ENCODE results near the gene ID3.
"Not testable (repeated sequence)": the region's sequence is repeated elsewhere in the genome, so short reads cannot be mapped to it uniquely, and the experiment has no call there.

Gene ID3

GRCh38 chr1:23585321-23586022 is 26.2 kb upstream of the ID3 start:
- no peak overlapping the region for H3K9ac ChIP-seq (ENCODE audit: insufficient read length, low read depth)
- H3K4me1 ChIP-seq (ENCODE audit: insufficient read depth, insufficient read length), result no peaks in the 10 kb centered on the region
- H3K9me3 ChIP-seq (ENCODE audit: insufficient read depth, low read length), result no peaks in the 10 kb centered on the region
- no peaks in the 10 kb centered on the region for H3K36me3 ChIP-seq (ENCODE audit: insufficient read depth, insufficient read length, low read length)
- no peak for DNase-seq (ENCODE audit: low read depth, low spot score)
- no peak for TF ChIP-seq YY1 (IDR thresholded peaks at IDR 0.05; ENCODE audit: insufficient read depth, insufficient read length)
- no peak for TF ChIP-seq ZNF274 (IDR thresholded peaks at IDR 0.05; ENCODE audit: low read depth, low read length)
- no peak for TF ChIP-seq SUZ12 (IDR thresholded peaks at IDR 0.05; ENCODE audit: extremely low read depth, insufficient read depth, insufficient read length)
- H3K27me3 ChIP-seq (ENCODE audit: insufficient read depth, insufficient read length), result no peaks in the 10 kb centered on the region
- no peak overlapping the region for H3K4me3 ChIP-seq (ENCODE audit: insufficient read length, low read depth)

GRCh38 chr1:23583727-23584126 is 24.4 kb upstream of the ID3 start:
- H3K9me3 ChIP-seq (ENCODE audit: insufficient read depth, low read length); H3K27me3 ChIP-seq (ENCODE audit: insufficient read depth, insufficient read length); H3K4me3 ChIP-seq (ENCODE audit: insufficient read length, low read depth); H3K36me3 ChIP-seq (ENCODE audit: insufficient read depth, insufficient read length, low read length); H3K4me1 ChIP-seq (ENCODE audit: insufficient read depth, insufficient read length); DNase-seq (ENCODE audit: low read depth, low spot score); H3K9ac ChIP-seq (ENCODE audit: insufficient read length, low read depth): not testable (repeated sequence)

- TF ChIP-seq ZNF274 (IDR thresholded peaks at IDR 0.05; ENCODE audit: low read depth, low read length), result no peak
- no peak for TF ChIP-seq SUZ12 (IDR thresholded peaks at IDR 0.05; ENCODE audit: extremely low read depth, insufficient read depth, insufficient read length)
- no peak for TF ChIP-seq YY1 (IDR thresholded peaks at IDR 0.05; ENCODE audit: insufficient read depth, insufficient read length)
- H3K4me3 ChIP-seq (ENCODE audit: insufficient read length, low read depth), result no peak overlapping the region
- H3K4me1 ChIP-seq (ENCODE audit: insufficient read depth, insufficient read length), result no peaks in the 10 kb centered on the region
- no peak for DNase-seq (ENCODE audit: low read depth, low spot score)
- H3K9me3 ChIP-seq (ENCODE audit: insufficient read depth, low read length), result no peaks in the 10 kb centered on the region
- H3K9ac ChIP-seq (ENCODE audit: insufficient read length, low read depth), result no peak overlapping the region
- no peaks in the 10 kb centered on the region for H3K36me3 ChIP-seq (ENCODE audit: insufficient read depth, insufficient read length, low read length)
- no peaks in the 10 kb centered on the region for H3K27me3 ChIP-seq (ENCODE audit: insufficient read depth, insufficient read length)
Observed at GRCh38 chr1:23582820-23583219, 23.5 kb upstream of the ID3 start.

- H3K4me1 ChIP-seq (ENCODE audit: insufficient read depth, insufficient read length), result peaks cover 4% of the 10 kb centered on the region
- DNase-seq (ENCODE audit: low read depth, low spot score), result no peak
- H3K4me3 ChIP-seq (ENCODE audit: insufficient read length, low read depth), result no peak overlapping the region
- TF ChIP-seq SUZ12 (IDR thresholded peaks at IDR 0.05; ENCODE audit: extremely low read depth, insufficient read depth, insufficient read length) (no peak), ZNF274 (IDR thresholded peaks at IDR 0.05; ENCODE audit: low read depth, low read length) (no peak), YY1 (IDR thresholded peaks at IDR 0.05; ENCODE audit: insufficient read depth, insufficient read length) (no peak)
- no peaks in the 10 kb centered on the region for H3K27me3 ChIP-seq (ENCODE audit: insufficient read depth, insufficient read length)
- H3K9ac ChIP-seq (ENCODE audit: insufficient read length, low read depth), result no peak overlapping the region
- no peaks in the 10 kb centered on the region for H3K36me3 ChIP-seq (ENCODE audit: insufficient read depth, insufficient read length, low read length)
- H3K9me3 ChIP-seq (ENCODE audit: insufficient read depth, low read length), result no peaks in the 10 kb centered on the region
Observed at GRCh38 chr1:23581219-23581618, 21.9 kb upstream of the ID3 start.

- no peaks in the 10 kb centered on the region for H3K9me3 ChIP-seq (ENCODE audit: insufficient read depth, low read length)
- no peak overlapping the region for H3K9ac ChIP-seq (ENCODE audit: insufficient read length, low read depth)
- no peak for DNase-seq (ENCODE audit: low read depth, low spot score)
- no peaks in the 10 kb centered on the region for H3K36me3 ChIP-seq (ENCODE audit: insufficient read depth, insufficient read length, low read length)
- H3K4me1 ChIP-seq (ENCODE audit: insufficient read depth, insufficient read length), result peaks cover 4% of the 10 kb centered on the region
- TF ChIP-seq SUZ12 (IDR thresholded peaks at IDR 0.05; ENCODE audit: extremely low read depth, insufficient read depth, insufficient read length) (no peak), ZNF274 (IDR thresholded peaks at IDR 0.05; ENCODE audit: low read depth, low read length) (no peak), YY1 (IDR thresholded peaks at IDR 0.05; ENCODE audit: insufficient read depth, insufficient read length) (no peak)
- H3K4me3 ChIP-seq (ENCODE audit: insufficient read length, low read depth), result no peak overlapping the region
- no peaks in the 10 kb centered on the region for H3K27me3 ChIP-seq (ENCODE audit: insufficient read depth, insufficient read length)
Observed at GRCh38 chr1:23578997-23579363, 19.7 kb upstream of the ID3 start.

- Histone ChIP-seq H3K9ac (ENCODE audit: insufficient read length, low read depth) (no peak overlapping the region), H3K4me1 (ENCODE audit: insufficient read depth, insufficient read length) (peaks cover 4% of the 10 kb centered on the region), H3K27me3 (ENCODE audit: insufficient read depth, insufficient read length) (no peaks in the 10 kb centered on the region), H3K4me3 (ENCODE audit: insufficient read length, low read depth) (no peak overlapping the region), H3K36me3 (ENCODE audit: insufficient read depth, insufficient read length, low read length) (no peaks in the 10 kb centered on the region), H3K9me3 (ENCODE audit: insufficient read depth, low read length) (no peaks in the 10 kb centered on the region)
- no peak for DNase-seq (ENCODE audit: low read depth, low spot score)
- TF ChIP-seq YY1 (IDR thresholded peaks at IDR 0.05; ENCODE audit: insufficient read depth, insufficient read length) (no peak), ZNF274 (IDR thresholded peaks at IDR 0.05; ENCODE audit: low read depth, low read length) (no peak), SUZ12 (IDR thresholded peaks at IDR 0.05; ENCODE audit: extremely low read depth, insufficient read depth, insufficient read length) (no peak)
Observed at GRCh38 chr1:23578311-23578996, 19.2 kb upstream of the ID3 start.

GRCh38 chr1:23577056-23578004 is 18.0 kb upstream of the ID3 start:
- H3K9ac ChIP-seq (ENCODE audit: insufficient read length, low read depth), result peak overlapping the region; percentile 17
- H3K4me1 ChIP-seq (ENCODE audit: insufficient read depth, insufficient read length), result peaks cover 4% of the 10 kb centered on the region
- DNase-seq (ENCODE audit: low read depth, low spot score), result no peak
- H3K4me3 ChIP-seq (ENCODE audit: insufficient read length, low read depth), result no peak overlapping the region
- no peaks in the 10 kb centered on the region for H3K9me3 ChIP-seq (ENCODE audit: insufficient read depth, low read length)
- H3K36me3 ChIP-seq (ENCODE audit: insufficient read depth, insufficient read length, low read length), result no peaks in the 10 kb centered on the region
- no peaks in the 10 kb centered on the region for H3K27me3 ChIP-seq (ENCODE audit: insufficient read depth, insufficient read length)
- TF ChIP-seq ZNF274 (IDR thresholded peaks at IDR 0.05; ENCODE audit: low read depth, low read length) (no peak), SUZ12 (IDR thresholded peaks at IDR 0.05; ENCODE audit: extremely low read depth, insufficient read depth, insufficient read length) (no peak), YY1 (IDR thresholded peaks at IDR 0.05; ENCODE audit: insufficient read depth, insufficient read length) (no peak)
